HFF-Myc (cell line): ENCODE results near the gene LDAH.

Experiments
- DNase-seq: peaks from one replicate; pipeline ENCODE4 v3.0.0-alpha.2; 2011; ENCODE audit warnings: low read depth; ENCODE audit errors: extremely low read depth
- H3K4me3 ChIP-seq: replicated peaks from 2 replicates; pipeline ENCODE4 v1.5.1; 2011; ENCODE audit warnings: low read depth, mild to moderate bottlenecking, control low read depth, low read length
- TF ChIP-seq, protein P1 (sequence below): IDR thresholded peaks from 2 replicates; pipeline ENCODE4 v1.5.1; 2012; ENCODE audit warnings: mild to moderate bottlenecking, low read depth, low read length, control low read depth; ENCODE audit errors: missing control alignments

Gene LDAH

DNA sequence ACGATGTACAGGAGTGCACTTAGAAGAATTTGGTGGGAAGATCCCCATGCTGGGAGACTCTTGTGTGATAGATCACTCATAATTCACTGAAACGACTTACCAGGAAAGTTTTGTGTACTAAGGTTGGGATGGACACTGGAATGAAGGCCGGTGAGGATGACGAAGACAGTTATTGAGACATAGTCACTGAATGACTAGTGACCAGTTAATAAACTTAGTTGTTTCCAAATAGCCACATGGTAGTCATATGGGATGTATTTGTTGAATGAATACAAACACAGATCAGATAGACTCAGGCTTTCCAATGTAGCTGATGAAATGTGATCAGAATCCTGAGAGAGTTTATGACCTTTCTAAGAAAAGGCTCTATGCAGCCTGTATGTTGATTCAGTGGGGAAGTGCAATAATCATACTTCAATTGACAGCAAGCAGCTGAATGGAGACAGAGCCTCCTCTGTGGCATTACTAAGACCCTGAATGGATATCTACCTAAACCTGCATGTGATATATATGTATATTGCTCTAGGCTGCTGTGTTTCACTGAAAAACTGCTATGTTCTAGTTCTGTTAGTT lies 135.6 kb downstream of the LDAH start:
- TF ChIP-seq, protein P1, sequence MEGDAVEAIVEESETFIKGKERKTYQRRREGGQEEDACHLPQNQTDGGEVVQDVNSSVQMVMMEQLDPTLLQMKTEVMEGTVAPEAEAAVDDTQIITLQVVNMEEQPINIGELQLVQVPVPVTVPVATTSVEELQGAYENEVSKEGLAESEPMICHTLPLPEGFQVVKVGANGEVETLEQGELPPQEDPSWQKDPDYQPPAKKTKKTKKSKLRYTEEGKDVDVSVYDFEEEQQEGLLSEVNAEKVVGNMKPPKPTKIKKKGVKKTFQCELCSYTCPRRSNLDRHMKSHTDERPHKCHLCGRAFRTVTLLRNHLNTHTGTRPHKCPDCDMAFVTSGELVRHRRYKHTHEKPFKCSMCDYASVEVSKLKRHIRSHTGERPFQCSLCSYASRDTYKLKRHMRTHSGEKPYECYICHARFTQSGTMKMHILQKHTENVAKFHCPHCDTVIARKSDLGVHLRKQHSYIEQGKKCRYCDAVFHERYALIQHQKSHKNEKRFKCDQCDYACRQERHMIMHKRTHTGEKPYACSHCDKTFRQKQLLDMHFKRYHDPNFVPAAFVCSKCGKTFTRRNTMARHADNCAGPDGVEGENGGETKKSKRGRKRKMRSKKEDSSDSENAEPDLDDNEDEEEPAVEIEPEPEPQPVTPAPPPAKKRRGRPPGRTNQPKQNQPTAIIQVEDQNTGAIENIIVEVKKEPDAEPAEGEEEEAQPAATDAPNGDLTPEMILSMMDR = no peak
- no peak overlapping the region for H3K4me3 ChIP-seq
- no peak for DNase-seq

DNA sequence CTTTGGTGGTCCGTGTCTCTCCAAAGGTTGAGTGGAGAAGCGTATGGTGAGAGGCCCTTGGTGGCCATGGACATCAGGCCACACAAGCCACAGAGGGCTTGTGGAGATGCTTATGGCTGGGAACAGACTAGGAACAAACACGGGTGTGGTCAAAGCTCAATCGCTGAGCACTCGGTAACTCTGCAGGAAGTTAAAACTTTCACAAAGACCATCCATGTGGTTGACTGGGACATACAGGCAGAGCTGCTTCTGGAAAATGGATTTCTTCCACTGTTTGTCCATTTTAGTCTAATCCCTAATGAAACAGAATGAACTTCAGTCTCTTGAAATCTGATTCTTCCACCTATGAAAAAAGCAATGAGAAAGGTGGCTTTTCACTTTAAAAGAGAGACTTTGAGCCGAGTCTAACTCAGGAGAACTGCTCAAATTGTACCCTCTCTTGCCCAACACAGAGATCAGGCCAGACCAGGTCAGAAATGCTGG lies 138.3 kb downstream of the LDAH start:
- H3K4me3 ChIP-seq = no peak overlapping the region
- TF ChIP-seq, protein P1 = no peak
- DNase-seq = no peak

DNA sequence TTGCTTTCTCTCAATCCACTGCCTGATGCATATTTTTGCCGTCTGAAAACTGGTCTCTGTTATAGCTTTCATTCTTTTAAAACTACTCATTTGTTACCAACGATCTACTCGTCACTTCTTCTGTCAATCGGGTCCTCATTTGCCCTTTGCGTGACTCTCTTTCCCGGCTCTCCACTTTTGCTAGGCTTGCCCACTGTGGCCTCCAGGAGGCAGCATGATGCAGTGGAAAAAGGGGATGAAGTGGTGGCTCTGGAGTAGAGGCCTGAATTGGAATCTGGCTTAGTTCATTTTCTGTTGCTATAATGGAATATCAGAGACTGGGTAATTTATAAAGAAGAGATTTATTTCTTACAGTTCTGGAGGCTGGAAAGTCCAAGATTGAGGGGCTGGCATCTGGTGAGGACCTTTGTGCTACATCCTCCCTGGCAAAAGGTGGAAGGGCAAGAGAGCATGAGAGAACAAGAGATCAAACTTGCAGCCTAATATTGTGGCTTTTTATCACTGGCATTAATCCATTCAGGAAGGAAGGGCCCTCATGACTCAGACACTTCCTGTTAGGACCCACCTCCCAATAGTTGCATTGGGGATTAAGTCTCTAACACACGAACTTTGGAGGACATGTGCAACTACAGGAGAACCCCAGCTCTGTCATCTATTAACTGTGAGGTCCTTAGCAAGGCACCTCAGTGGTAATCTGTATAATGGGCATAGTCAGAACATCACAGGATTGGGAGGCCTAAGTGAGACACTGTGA lies 140.6 kb downstream of the LDAH start:
- TF ChIP-seq, protein P1 = peak; percentile 73
- DNase-seq = no peak
- no peak overlapping the region for H3K4me3 ChIP-seq

DNA sequence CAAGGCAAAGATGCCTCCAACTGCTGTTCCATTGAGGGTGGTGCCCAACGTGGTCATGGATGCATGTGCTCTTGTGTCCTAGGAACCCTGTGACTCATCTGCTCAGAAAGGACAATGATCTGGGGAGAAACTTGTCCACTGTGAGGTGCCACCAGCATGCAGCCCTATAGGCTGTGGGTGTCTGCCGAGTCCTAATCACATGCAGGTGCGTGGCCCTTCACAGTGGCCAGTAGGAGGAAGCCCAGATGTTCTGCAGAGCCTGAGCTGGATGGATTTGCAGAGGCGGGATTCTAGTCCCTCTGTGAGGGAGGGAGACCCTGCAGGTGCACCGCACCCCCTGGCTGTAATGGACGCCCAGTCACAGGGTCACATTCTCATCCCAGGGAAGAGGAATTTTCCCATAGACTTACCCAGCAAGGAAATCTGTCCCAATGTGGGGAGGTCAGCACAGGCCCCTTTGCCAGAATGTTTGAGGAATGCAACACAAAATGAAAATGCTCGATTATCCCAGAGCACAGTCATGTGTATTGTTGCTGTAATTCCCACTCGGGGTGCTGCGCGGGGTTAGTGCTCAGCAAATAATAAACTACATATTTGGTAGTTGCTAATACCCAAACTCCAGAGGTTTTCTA lies 142.0 kb downstream of the LDAH start:
- TF ChIP-seq, protein P1 = peak; percentile 4
- DNase-seq = no peak
- no peak overlapping the region for H3K4me3 ChIP-seq

DNA sequence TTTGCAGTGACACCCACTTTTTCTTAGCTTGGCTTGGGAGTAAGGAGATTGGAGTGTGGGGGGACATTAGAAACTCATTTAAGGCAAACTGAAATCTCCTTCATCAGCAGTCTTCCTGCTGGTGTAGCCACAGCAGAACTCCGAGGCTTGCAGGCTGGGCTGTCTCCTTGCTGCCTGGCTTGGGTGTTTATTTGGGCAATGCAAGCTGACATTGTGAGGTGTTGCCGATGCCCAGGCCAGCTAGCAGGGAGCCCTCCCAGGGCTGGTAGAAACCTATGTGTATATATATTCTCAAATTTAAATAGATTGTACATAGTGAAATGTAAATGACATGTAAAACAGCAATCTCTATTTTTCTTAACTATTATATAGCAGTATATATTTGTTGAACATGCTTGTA lies 144.1 kb downstream of the LDAH start:
- TF ChIP-seq, protein P1 = no peak
- DNase-seq = no peak
- no peak overlapping the region for H3K4me3 ChIP-seq

DNA sequence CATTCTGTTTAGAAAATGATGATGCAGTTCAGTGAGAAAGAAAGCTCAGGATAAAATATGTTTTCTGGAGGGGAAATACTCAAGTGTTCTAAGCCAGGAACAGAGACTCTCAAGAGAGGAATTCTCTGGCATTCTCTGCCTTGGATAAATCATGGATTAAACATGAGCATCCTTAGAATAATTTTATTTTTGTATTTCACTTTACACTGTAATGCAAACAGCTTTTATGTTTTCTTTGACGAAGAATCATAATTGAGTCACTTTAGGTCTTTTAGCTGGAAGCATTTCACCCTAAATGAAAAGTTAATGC lies 144.9 kb downstream of the LDAH start:
- TF ChIP-seq, protein P1 = no peak
- no peak for DNase-seq
- no peak overlapping the region for H3K4me3 ChIP-seq
